ENCODE results near the gene UGT1A7. TPM values are rescaled to one million over a fixed set of nuclear protein-coding genes. Genes with fewer than 3 reads are reported as not detected.

The UGT1A7 gene
- total and polyA plus RNA-seq, 2 experiments from 2014 or later = not detected

GRCh38 chr2:233690444-233690843, 8.7 kb downstream of the UGT1A7 start:
- no peaks in the 10 kb centered on the region for H3K36me3 ChIP-seq (ENCODE audit: low read depth)
- H3K27me3 ChIP-seq (replicated peaks; ENCODE audit: insufficient read depth) = peaks cover 19% of the 10 kb centered on the region
- no peaks in the 10 kb centered on the region for H3K4me1 ChIP-seq (ENCODE audit: insufficient read depth)
- H3K9ac ChIP-seq = no peak overlapping the region
- 44 to 48% methylated on average over 4 of the region's 4 CpGs for WGBS, 2 experiments (ENCODE audit: low coverage in 1 of 2, low lambda C conversion rate in 2 of 2, missing lambda C conversion rate in 2 of 2)
- no peaks in the 10 kb centered on the region for H3K9me3 ChIP-seq (ENCODE audit: low read depth)
- DNase-seq = no peak
- H3K4me2 ChIP-seq (ENCODE audit: unreplicated experiment) = no peak overlapping the region
- no peak overlapping the region for H2AFZ ChIP-seq
- H4K20me1 ChIP-seq (ENCODE audit: insufficient read depth) = no peaks in the 10 kb centered on the region
- H3F3A ChIP-seq (ENCODE audit: insufficient read depth) = no peaks in the 10 kb centered on the region
- TF ChIP-seq EZH2 (IDR thresholded peaks at IDR 0.05; ENCODE audit: insufficient read depth, poor library complexity, severe bottlenecking) (no peak), EZH2phosphoT487 (IDR thresholded peaks at IDR 0.05; ENCODE audit: insufficient read depth, low read depth) (no peak)
- H3K79me2 ChIP-seq (ENCODE audit: insufficient read depth) = no peaks in the 10 kb centered on the region
- H3K9me2 ChIP-seq (ENCODE audit: insufficient read depth) = no peaks in the 10 kb centered on the region
- no peak overlapping the region for H3K4me3 ChIP-seq
- H3K27ac ChIP-seq = no peak overlapping the region
- in situ Hi-C loops (cut with MboI) = no loop called here

- Histone ChIP-seq H3K9me2 (ENCODE audit: insufficient read depth) (no peaks in the 10 kb centered on the region), H3F3A (ENCODE audit: insufficient read depth) (no peaks in the 10 kb centered on the region), H3K4me3 (no peak overlapping the region), H3K9ac (no peak overlapping the region), H3K79me2 (ENCODE audit: insufficient read depth) (no peaks in the 10 kb centered on the region), H3K9me3 (ENCODE audit: low read depth) (no peaks in the 10 kb centered on the region), H3K4me1 (ENCODE audit: insufficient read depth) (no peaks in the 10 kb centered on the region), H4K20me1 (ENCODE audit: insufficient read depth) (no peaks in the 10 kb centered on the region), H2AFZ (no peak overlapping the region), H3K4me2 (ENCODE audit: unreplicated experiment) (no peak overlapping the region), H3K36me3 (ENCODE audit: low read depth) (no peaks in the 10 kb centered on the region), H3K27ac (no peak overlapping the region), H3K27me3 (replicated peaks; ENCODE audit: insufficient read depth) (peaks cover 19% of the 10 kb centered on the region)
- in situ Hi-C loops (cut with MboI) = no loop called here
- TF ChIP-seq EZH2phosphoT487 (IDR thresholded peaks at IDR 0.05; ENCODE audit: insufficient read depth, low read depth) (no peak), EZH2 (IDR thresholded peaks at IDR 0.05; ENCODE audit: insufficient read depth, poor library complexity, severe bottlenecking) (no peak)
- WGBS, 2 experiments (ENCODE audit: low coverage in 1 of 2, low lambda C conversion rate in 2 of 2, missing lambda C conversion rate in 2 of 2) = 40 to 41% methylated on average over 11 of the region's 11 CpGs
- no peak for DNase-seq
Observed at GRCh38 chr2:233691443-233692433, 10.0 kb downstream of the UGT1A7 start.

GRCh38 chr2:233692648-233693047, 10.9 kb downstream of the UGT1A7 start, which contains the start of gene UGT1A6:
UGT1A6 (plus strand) TSS chr2:233692890; CDS start chr2:233693005, 115 bp downstream.
- H3K4me1 ChIP-seq (ENCODE audit: insufficient read depth) = no peaks in the 10 kb centered on the region
- no peak within 1 kb of the TSS for H3K4me2 ChIP-seq (ENCODE audit: unreplicated experiment)
- H3K4me3 ChIP-seq = no peak within 1 kb of the TSS
- DNase-seq = no peak
- WGBS, 2 experiments (ENCODE audit: low coverage in 1 of 2, low lambda C conversion rate in 2 of 2, missing lambda C conversion rate in 2 of 2) = 39% methylated on average over 4 of the region's 4 CpGs
- no peaks in the 10 kb centered on the region for H4K20me1 ChIP-seq (ENCODE audit: insufficient read depth)
- H3K9me2 ChIP-seq (ENCODE audit: insufficient read depth) = no peaks in the 10 kb centered on the region
- H3F3A ChIP-seq (ENCODE audit: insufficient read depth) = no peaks in the 10 kb centered on the region
- in situ Hi-C loops (cut with MboI) = no loop called here
- H3K9ac ChIP-seq = no peak within 1 kb of the TSS
- TF ChIP-seq EZH2 (IDR thresholded peaks at IDR 0.05; ENCODE audit: insufficient read depth, poor library complexity, severe bottlenecking) = no peak
- no peak for TF ChIP-seq EZH2phosphoT487 (IDR thresholded peaks at IDR 0.05; ENCODE audit: insufficient read depth, low read depth)
- H3K27ac ChIP-seq = no peak within 1 kb of the TSS
- H3K9me3 ChIP-seq (ENCODE audit: low read depth) = no peaks in the 10 kb centered on the region
- H3K27me3 ChIP-seq (replicated peaks; ENCODE audit: insufficient read depth) = peaks cover 28% of the 10 kb centered on the region
- no peaks in the 10 kb centered on the region for H3K79me2 ChIP-seq (ENCODE audit: insufficient read depth)
- H3K36me3 ChIP-seq (ENCODE audit: low read depth) = no peaks in the 10 kb centered on the region
- H2AFZ ChIP-seq = no peak within 1 kb of the TSS

GRCh38 chr2:233693963-233694362, 12.3 kb downstream of the UGT1A7 start:
- Histone ChIP-seq H4K20me1 (ENCODE audit: insufficient read depth) (no peaks in the 10 kb centered on the region), H3K4me2 (ENCODE audit: unreplicated experiment) (no peak overlapping the region), H2AFZ (no peak overlapping the region), H3K9me2 (ENCODE audit: insufficient read depth) (no peaks in the 10 kb centered on the region), H3K27ac (no peak overlapping the region), H3K9ac (no peak overlapping the region), H3K27me3 (replicated peaks; ENCODE audit: insufficient read depth) (peaks cover 28% of the 10 kb centered on the region), H3K4me3 (no peak overlapping the region), H3F3A (ENCODE audit: insufficient read depth) (no peaks in the 10 kb centered on the region), H3K36me3 (ENCODE audit: low read depth) (no peaks in the 10 kb centered on the region), H3K9me3 (ENCODE audit: low read depth) (no peaks in the 10 kb centered on the region), H3K79me2 (ENCODE audit: insufficient read depth) (no peaks in the 10 kb centered on the region), H3K4me1 (ENCODE audit: insufficient read depth) (no peaks in the 10 kb centered on the region)
- 23 to 24% methylated on average over 6 of the region's 6 CpGs for WGBS, 2 experiments (ENCODE audit: low coverage in 1 of 2, low lambda C conversion rate in 2 of 2, missing lambda C conversion rate in 2 of 2)
- in situ Hi-C loops (cut with MboI) = no loop called here
- TF ChIP-seq EZH2 (IDR thresholded peaks at IDR 0.05; ENCODE audit: insufficient read depth, poor library complexity, severe bottlenecking) (no peak), EZH2phosphoT487 (IDR thresholded peaks at IDR 0.05; ENCODE audit: insufficient read depth, low read depth) (no peak)
- DNase-seq = no peak
